GM13976 (cell line): ENCODE measurements around the gene ADGRG3.

Experiments used
- DNase-seq: peaks from one replicate; pipeline ENCODE4 v3.0.0; 2012; ENCODE audit warnings: low spot score
- CTCF ChIP-seq: IDR thresholded peaks from 2 replicates; pipeline ENCODE4 v1.5.1; 2012; ENCODE audit warnings: borderline replicate concordance, mild to moderate bottlenecking; ENCODE audit not compliant: insufficient read depth; ENCODE audit errors: extremely low read depth, missing control alignments, control extremely low read depth
- in situ Hi-C: fragments of 300-500 bp; cut with MboI; formaldehyde crosslinking; loops from one replicate; pipeline ENCODE4 v1.12.0; 2022; ENCODE audit warnings: low sequenced_read_pairs, mixed read lengths, inconsistent platforms; ENCODE audit not compliant: unreplicated experiment

The ADGRG3 gene

GRCh38 chr16:57663436-57663835 is 4.7 kb upstream of the ADGRG3 start:
- DNase-seq: no peak
- in situ Hi-C loops: no loop called here
- TF ChIP-seq CTCF: no peak

GRCh38 chr16:57663917-57664661 is 4.0 kb upstream of the ADGRG3 start:
- in situ Hi-C loops: no loop called here
- no peak for DNase-seq
- no peak for TF ChIP-seq CTCF

GRCh38 chr16:57664662-57665025 is 3.5 kb upstream of the ADGRG3 start:
- TF ChIP-seq CTCF: no peak
- in situ Hi-C loops: no loop called here
- no peak for DNase-seq

- in situ Hi-C loops: no loop called here
- no peak for TF ChIP-seq CTCF
- no peak for DNase-seq
Observed at GRCh38 chr16:57665541-57665940, 2.6 kb upstream of the ADGRG3 start.

DNA sequence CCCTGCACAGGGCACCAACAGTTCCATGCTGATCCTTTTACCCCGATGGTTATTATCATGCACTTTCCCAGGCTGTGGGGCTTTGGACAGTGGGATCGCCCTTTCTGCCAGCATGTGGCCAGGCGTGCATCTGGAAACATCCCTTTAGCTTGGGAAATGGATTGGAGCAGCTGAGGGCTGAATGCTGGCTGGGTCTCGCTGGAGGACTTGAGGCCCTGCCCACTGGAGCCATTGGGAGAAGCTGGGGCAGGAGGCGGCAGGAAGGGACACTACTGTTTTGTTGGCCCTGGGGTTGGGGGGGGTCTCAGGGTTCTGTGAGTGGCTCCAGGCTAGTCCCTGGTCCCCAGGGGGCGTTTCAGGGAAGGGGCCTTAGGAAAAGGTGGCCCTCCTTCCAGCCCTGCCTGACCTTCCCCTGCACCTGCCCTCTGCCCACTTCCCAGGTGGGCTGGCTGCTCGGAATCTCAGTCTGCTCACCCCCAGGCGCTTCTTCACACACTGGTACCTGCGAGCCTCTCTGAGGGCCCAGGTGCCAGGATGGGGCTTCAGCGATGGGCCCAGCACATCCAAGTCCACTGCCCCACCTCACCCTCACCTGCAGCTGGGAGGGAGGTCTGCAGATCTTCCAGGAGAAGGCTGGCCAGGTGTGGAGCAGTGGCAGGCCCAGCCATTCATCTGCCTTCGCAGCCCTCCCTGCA is 1.6 kb upstream of the ADGRG3 start:
- no peak for TF ChIP-seq CTCF
- DNase-seq: no peak
- in situ Hi-C loops: no loop called here

DNA sequence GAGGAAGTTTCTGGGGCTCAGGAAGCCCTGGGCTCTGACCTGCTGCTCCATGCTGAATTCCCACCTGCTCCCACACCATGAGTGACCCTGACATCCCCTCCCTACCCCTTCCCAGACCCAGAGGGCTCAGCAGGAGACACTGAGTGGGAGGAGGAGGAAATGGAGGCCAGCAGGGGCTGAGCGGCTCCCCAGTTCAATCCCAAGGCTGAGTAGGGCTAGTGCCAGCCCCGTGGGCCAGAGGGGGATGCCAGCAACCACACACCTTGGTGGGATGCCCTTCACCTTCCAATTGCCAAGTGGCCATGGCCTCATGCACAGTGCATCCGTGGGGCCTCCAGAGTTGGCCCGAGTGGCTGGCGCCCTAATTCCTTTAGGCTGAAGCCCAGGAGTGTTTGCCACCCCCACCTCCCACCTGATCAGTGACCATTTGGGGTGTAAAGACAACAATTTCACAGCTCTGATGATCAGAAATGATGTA is 1.0 kb upstream of the ADGRG3 start:
- DNase-seq: no peak
- no peak for TF ChIP-seq CTCF
- in situ Hi-C loops: no loop called here
